ENCODE data around the gene ALPP. TPM values are rescaled to one million over a fixed set of nuclear protein-coding genes. Genes with fewer than 3 reads are reported as not detected.
"Not testable (repeated sequence)": the region's sequence is repeated elsewhere in the genome, so short reads cannot be mapped to it uniquely, and the experiment has no call there.

Gene ALPP
- total RNA-seq: not detected in 2 replicates

DNA sequence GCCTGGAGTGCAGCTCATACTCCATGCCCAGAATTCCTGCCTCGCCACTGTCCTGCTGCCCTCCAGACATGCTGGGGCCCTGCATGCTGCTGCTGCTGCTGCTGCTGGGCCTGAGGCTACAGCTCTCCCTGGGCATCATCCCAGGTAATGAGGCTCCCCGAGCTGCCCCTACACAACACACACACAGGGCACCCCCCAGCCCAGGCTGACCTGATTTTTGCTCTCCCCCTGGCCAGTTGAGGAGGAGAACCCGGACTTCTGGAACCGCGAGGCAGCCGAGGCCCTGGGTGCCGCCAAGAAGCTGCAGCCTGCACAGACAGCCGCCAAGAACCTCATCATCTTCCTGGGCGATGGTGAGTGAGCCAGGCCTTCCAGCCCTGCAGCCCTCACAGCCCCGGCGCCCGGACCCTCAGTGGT is at the start of gene ALPP:
ALPP (plus strand) TSS at position 17 of the 417 bp plus-strand sequence; CDS start at position 69, 52 bp downstream.
- not testable (repeated sequence) for DNase-seq (ENCODE audit: extremely low read depth, low read depth, low spot score)

DNA sequence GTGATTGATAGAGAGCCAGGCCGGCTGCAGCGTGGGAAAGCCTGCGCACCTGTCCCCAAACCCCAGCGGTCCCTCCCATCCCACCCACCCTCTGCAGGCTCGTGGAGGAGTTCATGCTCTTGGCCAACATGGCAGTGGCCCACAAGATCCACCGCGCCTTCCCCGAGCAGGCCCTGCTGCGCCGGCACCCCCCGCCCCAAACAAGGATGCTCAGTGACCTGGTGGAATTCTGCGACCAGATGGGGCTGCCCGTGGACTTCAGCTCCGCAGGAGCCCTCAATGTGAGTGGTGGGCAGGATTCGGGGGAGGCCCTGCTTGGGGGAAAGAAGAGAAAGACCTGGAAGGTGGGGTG is 48.9 kb upstream of the ALPP start:
- DNase-seq (ENCODE audit: extremely low read depth, low read depth, low spot score): no peak

DNA sequence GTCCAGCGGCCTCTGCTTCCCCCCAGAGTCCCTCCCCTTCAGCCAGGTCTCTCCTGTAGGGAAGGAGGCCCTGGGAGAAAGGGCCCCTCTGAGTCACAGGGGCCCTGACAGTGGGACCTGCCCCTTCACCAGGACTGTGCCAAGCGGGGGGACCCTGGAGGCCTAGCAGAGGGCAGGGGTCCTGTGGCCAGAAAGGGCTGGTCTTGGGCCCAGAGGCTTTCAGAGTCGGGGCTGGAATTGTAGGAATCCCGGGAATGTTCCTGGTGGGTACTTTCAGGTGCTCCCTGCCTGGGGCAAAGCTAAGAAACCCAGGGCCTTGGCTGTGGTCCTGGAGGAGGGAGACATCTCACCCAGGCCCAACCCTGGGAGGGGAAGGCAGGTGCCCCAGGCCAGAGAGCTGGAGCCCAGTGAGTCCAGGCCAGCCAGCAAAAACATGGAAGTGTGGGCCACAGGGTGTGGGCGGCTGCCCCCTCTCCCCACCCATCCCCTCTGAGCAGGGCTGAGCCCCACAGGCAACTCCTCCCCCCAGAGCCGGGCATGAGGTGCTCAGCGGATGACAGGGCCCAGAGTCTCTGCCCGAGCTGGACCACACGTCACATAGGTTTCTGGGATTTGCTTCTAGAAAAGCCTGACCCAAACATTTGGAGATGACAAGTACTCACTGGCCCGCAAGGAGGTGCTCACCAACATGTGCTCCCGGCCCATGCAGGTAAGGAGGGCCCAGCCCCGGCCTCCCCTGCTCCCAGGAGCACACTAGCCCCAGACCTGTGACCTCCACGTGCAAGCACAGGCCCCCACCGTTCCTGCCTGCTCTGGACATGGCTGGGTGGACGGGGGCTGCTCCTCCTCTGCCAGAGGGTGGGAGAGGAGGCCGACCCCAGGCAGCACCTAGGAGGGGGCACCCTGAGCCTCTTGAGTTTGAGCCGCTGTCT is 48.2 kb upstream of the ALPP start:
- no peak for DNase-seq (ENCODE audit: extremely low read depth, low read depth, low spot score)

GRCh38 chr2:232331061-232331460 is 47.5 kb upstream of the ALPP start:
- not testable (repeated sequence) for DNase-seq (ENCODE audit: extremely low read depth, low read depth, low spot score)

DNA sequence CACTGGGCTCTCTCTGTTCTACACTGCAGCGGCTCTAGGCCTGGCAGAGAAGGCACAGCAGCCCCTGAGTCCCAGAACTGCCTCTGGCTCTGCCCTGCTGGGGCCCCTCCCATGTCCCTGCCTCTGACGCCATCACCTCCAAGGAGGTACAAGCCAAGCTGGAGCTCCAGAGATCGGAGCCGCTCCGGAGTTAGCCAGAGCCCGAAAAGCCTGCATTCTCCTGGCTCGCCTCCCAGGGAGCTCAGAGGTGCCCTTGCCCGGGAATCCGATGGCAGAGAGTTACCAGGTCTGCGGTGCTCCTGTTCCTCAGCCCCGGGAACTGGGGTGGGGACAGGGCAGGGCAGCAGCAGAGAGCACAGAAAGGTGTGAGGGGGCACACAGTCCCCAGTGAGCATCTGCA is 46.9 kb upstream of the ALPP start:
- DNase-seq (ENCODE audit: extremely low read depth, low read depth, low spot score): not testable (repeated sequence)

- DNase-seq (ENCODE audit: extremely low read depth, low read depth, low spot score): not testable (repeated sequence)
These were observed 46.2 kb upstream of the ALPP start for GRCh38 chr2:232332244-232332939.

- DNase-seq (ENCODE audit: extremely low read depth, low read depth, low spot score): no peak
These were observed 45.7 kb upstream of the ALPP start for GRCh38 chr2:232332940-232333259.

- no peak for DNase-seq (ENCODE audit: extremely low read depth, low read depth, low spot score)
These were observed 45.0 kb upstream of the ALPP start for GRCh38 chr2:232333361-232334135.

DNA sequence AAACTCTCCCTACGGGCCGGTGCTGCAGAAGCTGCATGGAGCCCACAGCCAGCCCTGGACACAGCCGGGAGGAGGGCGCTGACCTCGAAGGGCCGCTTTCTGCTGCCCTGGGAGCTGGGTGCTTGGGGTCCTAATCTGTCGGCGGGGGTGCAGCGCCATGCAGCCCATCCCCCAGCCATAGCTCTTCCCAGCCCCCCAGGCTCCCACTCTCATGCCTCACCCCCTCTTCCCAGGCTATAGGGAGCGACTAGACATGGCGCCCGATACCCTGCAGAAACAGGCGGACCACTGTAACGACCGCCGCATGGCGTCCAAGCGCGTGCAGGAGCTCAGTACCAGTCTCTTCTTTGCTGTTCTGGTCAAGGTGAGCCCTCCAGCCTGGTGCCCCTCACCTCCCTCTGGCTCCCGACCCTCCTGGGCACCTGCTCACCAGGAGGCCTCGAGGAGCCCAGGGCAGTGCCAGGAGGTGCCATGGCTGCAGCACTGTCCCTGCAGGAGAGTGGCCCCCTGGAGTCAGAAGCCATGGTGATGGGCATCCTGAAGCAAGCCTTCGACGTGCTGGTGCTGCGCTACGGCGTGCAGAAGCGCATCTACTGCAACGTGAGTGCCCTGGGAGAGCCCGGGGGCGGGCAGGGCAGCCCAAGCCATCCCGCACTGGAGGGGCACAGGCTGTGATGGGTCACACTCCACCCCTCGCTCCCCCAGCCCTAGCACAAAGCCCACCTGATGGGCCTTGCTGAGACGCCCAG is 44.2 kb upstream of the ALPP start:
- DNase-seq (ENCODE audit: extremely low read depth, low read depth, low spot score): not testable (repeated sequence)

DNA sequence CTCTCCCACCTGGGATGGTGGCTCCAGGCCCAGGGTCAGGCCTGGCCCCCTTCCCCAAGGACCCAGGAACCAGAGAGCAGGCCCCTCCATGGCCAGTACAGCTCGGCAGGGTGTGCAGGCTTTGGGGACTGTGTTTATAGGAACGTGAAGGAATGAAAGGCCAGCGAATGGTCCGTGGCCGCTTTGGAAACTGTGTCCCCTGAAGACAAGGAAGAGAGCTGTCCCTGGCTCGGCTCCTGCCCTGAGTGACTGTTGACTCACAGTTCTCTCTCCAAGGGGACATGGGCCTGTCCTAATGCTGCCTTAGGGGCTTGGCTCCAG is 43.7 kb upstream of the ALPP start:
- not testable (repeated sequence) for DNase-seq (ENCODE audit: extremely low read depth, low read depth, low spot score)

GRCh38 chr2:232335206-232335858 is 43.2 kb upstream of the ALPP start:
- DNase-seq (ENCODE audit: extremely low read depth, low read depth, low spot score): not testable (repeated sequence)

GRCh38 chr2:232335859-232336215 is 42.7 kb upstream of the ALPP start:
- DNase-seq (ENCODE audit: extremely low read depth, low read depth, low spot score): no peak

DNA sequence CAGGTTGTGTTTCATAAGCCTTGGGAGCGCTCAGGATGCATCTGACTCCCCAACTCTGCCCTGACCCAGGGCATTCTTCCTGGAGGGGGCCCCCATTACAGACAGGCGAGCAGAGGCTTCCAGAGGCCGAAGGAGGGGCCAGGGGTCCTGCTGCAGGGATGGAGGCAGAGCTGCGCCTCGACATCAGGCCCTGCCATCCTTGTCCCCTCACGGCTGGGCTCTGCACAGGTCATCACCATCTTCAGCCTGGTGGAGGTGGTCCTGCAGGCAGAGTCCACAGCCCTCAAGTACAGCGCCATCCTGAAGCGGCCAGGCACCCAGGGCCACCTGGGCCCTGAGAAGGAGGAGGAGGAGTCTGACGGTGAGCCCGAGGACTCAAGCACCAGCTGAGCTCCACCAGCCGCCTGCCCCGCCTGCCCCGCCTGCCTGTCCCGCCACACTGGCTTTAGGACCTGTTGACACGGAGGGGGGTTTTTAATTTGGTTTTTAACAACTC is 42.3 kb upstream of the ALPP start:
- DNase-seq (ENCODE audit: extremely low read depth, low read depth, low spot score): no peak

- DNase-seq (ENCODE audit: extremely low read depth, low read depth, low spot score): no peak
These were observed 41.4 kb upstream of the ALPP start for GRCh38 chr2:232336981-232337720.

DNA sequence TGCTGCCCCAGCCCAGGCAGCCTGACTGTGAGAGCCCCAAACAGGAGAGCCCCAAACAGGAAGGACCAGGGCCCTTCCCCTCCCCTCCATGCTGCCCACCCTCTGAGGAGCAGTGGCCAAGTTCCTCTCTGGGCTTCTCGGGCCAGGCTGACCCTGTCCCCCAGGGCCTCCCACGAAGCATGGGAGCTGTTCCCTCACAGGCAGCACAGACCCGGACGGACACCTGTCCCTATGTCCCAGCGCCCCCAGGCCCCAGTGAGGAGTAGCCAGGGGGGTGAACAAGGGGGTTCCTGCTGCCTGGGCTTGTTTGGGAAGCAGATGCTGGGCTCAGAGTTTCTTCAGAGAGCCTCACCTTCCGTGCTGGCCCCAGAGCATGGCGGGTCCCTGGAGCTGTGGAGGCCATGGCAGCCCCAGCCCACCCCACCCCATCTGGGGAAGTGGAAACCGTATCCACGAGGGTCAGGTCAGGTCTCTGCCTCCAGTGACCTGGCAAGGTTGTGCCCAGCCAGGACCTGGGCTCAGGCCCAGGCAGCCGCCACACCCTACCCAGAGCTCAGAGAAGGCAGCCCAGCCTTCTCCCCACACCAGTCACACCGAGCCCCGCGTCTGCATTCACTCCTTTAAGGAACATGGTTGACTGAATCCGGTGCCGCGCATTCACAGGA is 40.3 kb upstream of the ALPP start:
- not testable (repeated sequence) for DNase-seq (ENCODE audit: extremely low read depth, low read depth, low spot score)

- DNase-seq (ENCODE audit: extremely low read depth, low read depth, low spot score): no peak
These were observed 39.8 kb upstream of the ALPP start for GRCh38 chr2:232338759-232339106.

DNA sequence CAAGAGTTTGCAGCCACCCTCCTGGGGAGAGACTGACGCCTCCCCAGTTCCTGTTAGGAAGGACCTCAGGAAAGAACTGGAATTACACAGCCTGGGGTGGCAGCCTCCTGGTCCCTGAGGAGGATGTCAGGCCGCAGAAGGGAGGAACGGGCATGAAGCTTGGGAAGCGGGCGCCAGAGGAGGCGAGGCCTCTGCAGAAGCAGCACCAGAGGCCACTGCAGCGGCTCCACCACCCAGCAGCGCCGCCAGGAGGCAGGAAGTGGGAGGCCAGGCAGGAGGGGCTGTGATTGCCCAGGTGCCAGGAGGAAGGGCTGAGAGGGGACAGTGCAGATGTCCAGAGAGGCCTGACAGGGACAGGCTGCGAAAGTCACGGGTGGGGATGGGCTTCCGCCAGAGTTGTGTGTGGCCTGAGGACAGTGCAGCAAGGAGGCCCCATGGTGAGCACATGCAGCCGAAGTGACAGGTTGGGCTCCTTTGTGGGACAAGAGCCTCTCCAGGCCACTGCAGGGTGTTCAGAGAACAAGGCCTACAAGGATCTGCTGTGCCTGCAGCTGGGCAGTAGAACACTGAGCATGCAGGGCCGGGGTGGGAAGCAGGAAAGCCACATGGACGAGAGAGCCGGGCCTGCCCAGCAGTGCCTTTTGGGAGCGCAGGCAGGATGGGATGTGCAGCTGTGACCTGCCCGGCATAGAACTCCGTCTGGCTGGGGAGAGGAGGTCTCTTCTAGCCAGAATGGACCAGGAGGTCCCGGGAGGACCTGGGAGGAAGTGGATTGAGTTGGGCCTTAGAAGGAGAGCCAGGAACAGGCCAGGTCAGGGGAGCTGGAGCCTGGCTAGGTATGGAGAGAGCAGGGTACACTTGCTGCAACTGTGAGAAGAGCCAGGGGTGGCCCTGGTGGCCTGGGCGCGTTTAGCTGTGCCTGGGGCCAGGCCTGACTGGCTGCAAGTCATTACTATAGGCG is 39.1 kb upstream of the ALPP start:
- DNase-seq (ENCODE audit: extremely low read depth, low read depth, low spot score): no peak
